GM23248 (cell line): Measurements from ENCODE around the gene MRPS14. TPM values are rescaled to one million over a fixed set of nuclear protein-coding genes. Genes with fewer than 3 reads are reported as not detected.

ENCODE experiments used
- DNase-seq: peaks from one replicate; pipeline ENCODE4 v3.0.0-alpha.2; 2015
- H2AFZ ChIP-seq: fragments of 200-600 bp; sonication (generic); 2 replicates; pipeline ENCODE4 v1.6.1; 2016; ENCODE audit warnings: antibody characterized with exemption
- H3F3A ChIP-seq: fragments of 200-600 bp; sonication (generic); 2 replicates; pipeline ENCODE4 v1.6.1; 2016; ENCODE audit warnings: mild to moderate bottlenecking, antibody characterized with exemption, mixed run types; ENCODE audit not compliant: insufficient read depth
- H3K27ac ChIP-seq: fragments of 200-600 bp; sonication (generic); 2 replicates; pipeline ENCODE4 v1.5.1; 2016; ENCODE audit warnings: mild to moderate bottlenecking
- H3K27me3 ChIP-seq: fragments of 200-600 bp; sonication (generic); replicated peaks from 2 replicates; pipeline ENCODE4 v1.6.1; 2016; ENCODE audit warnings: mild to moderate bottlenecking; ENCODE audit not compliant: insufficient read depth
- H3K36me3 ChIP-seq: fragments of 200-600 bp; sonication (generic); 2 replicates; pipeline ENCODE4 v1.6.1; 2016; ENCODE audit warnings: low read depth, mild to moderate bottlenecking
- H3K4me1 ChIP-seq: fragments of 200-600 bp; sonication (generic); 2 replicates; pipeline ENCODE4 v1.6.1; 2016; ENCODE audit warnings: mild to moderate bottlenecking; ENCODE audit not compliant: insufficient read depth
- H3K4me2 ChIP-seq: fragments of 200-600 bp; sonication (generic); one replicate; pipeline ENCODE4 v1.6.1; 2016; ENCODE audit warnings: mild to moderate bottlenecking; ENCODE audit not compliant: unreplicated experiment
- H3K4me3 ChIP-seq: fragments of 200-600 bp; sonication (generic); 2 replicates; pipeline ENCODE4 v1.5.1; 2016; ENCODE audit warnings: mild to moderate bottlenecking
- H3K79me2 ChIP-seq: fragments of 200-600 bp; sonication (generic); 2 replicates; pipeline ENCODE4 v1.6.1; 2016; ENCODE audit warnings: mild to moderate bottlenecking; ENCODE audit not compliant: insufficient read depth
- H3K9ac ChIP-seq: fragments of 200-600 bp; sonication (generic); 2 replicates; pipeline ENCODE4 v1.6.1; 2016; ENCODE audit warnings: mild to moderate bottlenecking
- H3K9me2 ChIP-seq: fragments of 200-600 bp; sonication (generic); 2 replicates; pipeline ENCODE4 v1.6.1; 2016; ENCODE audit warnings: mixed run types, mild to moderate bottlenecking, moderate library complexity; ENCODE audit not compliant: insufficient read depth
- H3K9me3 ChIP-seq: fragments of 200-600 bp; sonication (generic); one replicate; pipeline ENCODE4 v1.6.1; 2017; ENCODE audit warnings: low read depth
- H4K20me1 ChIP-seq: fragments of 200-600 bp; sonication (generic); 2 replicates; pipeline ENCODE4 v1.6.0; 2016; ENCODE audit not compliant: insufficient read depth
- EZH2 ChIP-seq: fragments of 200-600 bp; sonication (generic); IDR thresholded peaks from 2 replicates; pipeline ENCODE4 v1.6.1; 2018; ENCODE audit warnings: antibody characterized with exemption, mild to moderate bottlenecking; ENCODE audit not compliant: insufficient read depth, poor library complexity, severe bottlenecking
- EZH2phosphoT487 ChIP-seq: fragments of 200-600 bp; sonication (generic); IDR thresholded peaks from 2 replicates; pipeline ENCODE4 v1.6.1; 2018; ENCODE audit warnings: antibody characterized with exemption, moderate library complexity, mild to moderate bottlenecking, low read depth; ENCODE audit not compliant: insufficient read depth
- WGBS, 2 experiments: methylation state at CpG; one replicate each; pipeline ENCODE4 v1.1.6; 2015 to 2017; ENCODE audit warnings: low lambda C conversion rate in 2 of 2, low coverage in 1 of 2; ENCODE audit errors: missing lambda C conversion rate in 2 of 2; 5-methylcytosine and 5-hydroxymethylcytosine counted together
- in situ Hi-C: fragments of 300-500 bp; cut with MboI; formaldehyde crosslinking; loops from 2 replicates; pipeline ENCODE4 v1.15.0; 2020
- polyA plus RNA-seq: library from polyadenylated mRNA; unstranded; fragments of >200 nt; fragmentation: Nextera tagmentation; extraction: Ambion mirVana; gene quantifications from 2 replicates; pipeline ENCODE4 v1.2.1, GENCODE V29; 2016
- total RNA-seq: library from RNA; depleted of rRNA; stranded (reverse); fragments of >200 nt; shearing (Covaris generic); gene quantifications from 2 replicates; pipeline ENCODE4 v1.2.3, GENCODE V29; 2014

MRPS14 gene
- total and polyA plus RNA-seq, 2 experiments from 2014 or later: 19.6 to 63.7 TPM

- no peak for DNase-seq
- Histone ChIP-seq H3F3A (no peaks in the 10 kb centered on the region), H3K27me3 (peaks cover 7% of the 10 kb centered on the region), H3K4me3 (no peak within 1 kb of the TSS), H3K4me2 (no peak within 1 kb of the TSS), H2AFZ (no peak within 1 kb of the TSS), H3K9me3 (no peaks in the 10 kb centered on the region), H3K9ac (no peak within 1 kb of the TSS), H3K9me2 (no peaks in the 10 kb centered on the region), H3K27ac (no peak within 1 kb of the TSS), H3K36me3 (no peaks in the 10 kb centered on the region), H4K20me1 (no peaks in the 10 kb centered on the region), H3K79me2 (no peaks in the 10 kb centered on the region), H3K4me1 (peaks cover 5% of the 10 kb centered on the region)
- TF ChIP-seq EZH2phosphoT487 (no peak), EZH2 (no peak)
- WGBS, 2 experiments: 64 to 69% methylated on average over 9 of the region's 9 CpGs
- in situ Hi-C loops: no loop called here
These were observed 44.3 kb upstream of the MRPS14 start, which contains the start of gene TNN for GRCh38 chr1:175067362-175068106. TNN (plus strand) TSS chr1:175067833; CDS start chr1:175077419, 9,586 bp downstream.

GRCh38 chr1:175062858-175063257, 39.6 kb upstream of the MRPS14 start:
- Histone ChIP-seq H3K27ac (no peak overlapping the region), H3K4me3 (no peak overlapping the region), H3K79me2 (no peaks in the 10 kb centered on the region), H3K36me3 (no peaks in the 10 kb centered on the region), H3K9me2 (no peaks in the 10 kb centered on the region), H3K4me1 (no peaks in the 10 kb centered on the region), H3K9me3 (no peaks in the 10 kb centered on the region), H3K9ac (no peak overlapping the region), H3K4me2 (no peak overlapping the region), H4K20me1 (no peaks in the 10 kb centered on the region), H2AFZ (no peak overlapping the region), H3F3A (no peaks in the 10 kb centered on the region), H3K27me3 (peaks cover 5% of the 10 kb centered on the region; the same call in 1 of the 2 replicates)
- in situ Hi-C loops: no loop called here
- WGBS, 2 experiments: 22 to 40% methylated on average over 2 of the region's 2 CpGs
- no peak for DNase-seq
- TF ChIP-seq EZH2phosphoT487: no peak
- TF ChIP-seq EZH2: no peak

GRCh38 chr1:175062339-175062738, 39.1 kb upstream of the MRPS14 start:
- WGBS, 2 experiments: 13 to 71% methylated on average over 1 of the region's 1 CpG

GRCh38 chr1:175054736-175055135, 31.5 kb upstream of the MRPS14 start:
- no peaks in the 10 kb centered on the region for H4K20me1 ChIP-seq
- 12 to 28% methylated on average over 3 of the region's 3 CpGs for WGBS, 2 experiments
- no peaks in the 10 kb centered on the region for H3K9me2 ChIP-seq
- no peak overlapping the region for H3K9ac ChIP-seq
- no peak overlapping the region for H3K4me3 ChIP-seq
- H3K36me3 ChIP-seq: no peaks in the 10 kb centered on the region
- H3K27me3 ChIP-seq: no peaks in the 10 kb centered on the region
- no peaks in the 10 kb centered on the region for H3K4me1 ChIP-seq
- H3F3A ChIP-seq: no peaks in the 10 kb centered on the region
- H3K79me2 ChIP-seq: no peaks in the 10 kb centered on the region
- H3K4me2 ChIP-seq: no peak overlapping the region
- TF ChIP-seq EZH2phosphoT487 (no peak), EZH2 (no peak)
- in situ Hi-C loops: no loop called here
- no peak overlapping the region for H3K27ac ChIP-seq
- no peak overlapping the region for H2AFZ ChIP-seq
- H3K9me3 ChIP-seq: no peaks in the 10 kb centered on the region
- DNase-seq: peak; percentile 25

More at GRCh38 chr1:175062339-175062738, 39.1 kb upstream of the MRPS14 start:
- DNase-seq: no peak
- Histone ChIP-seq H3K4me3 (no peak overlapping the region), H3K27ac (no peak overlapping the region), H3K9me2 (no peaks in the 10 kb centered on the region), H3F3A (no peaks in the 10 kb centered on the region), H3K79me2 (no peaks in the 10 kb centered on the region), H3K9ac (no peak overlapping the region), H3K27me3 (peaks cover 5% of the 10 kb centered on the region; the same call in 1 of the 2 replicates), H3K36me3 (no peaks in the 10 kb centered on the region), H3K9me3 (no peaks in the 10 kb centered on the region), H3K4me2 (no peak overlapping the region), H3K4me1 (no peaks in the 10 kb centered on the region), H4K20me1 (no peaks in the 10 kb centered on the region), H2AFZ (no peak overlapping the region)
- in situ Hi-C loops: no loop called here
- TF ChIP-seq EZH2 (no peak), EZH2phosphoT487 (no peak)
